MM.1S (cell line): Measurements from ENCODE around the gene SLC25A11.

Source experiments
- CTCF ChIP-seq: fragments of 300-600 bp; sonication (generic); IDR thresholded peaks from 2 replicates; pipeline ENCODE4 v1.5.1; 2016; ENCODE audit warnings: antibody characterized with exemption, low read length, mixed read lengths
- EZH2 ChIP-seq: fragments of 300-600 bp; sonication (generic); optimal IDR thresholded peaks from 2 replicates; pipeline ENCODE3; 2017; ENCODE audit warnings: low read depth, mild to moderate bottlenecking, antibody characterized with exemption, low read length, mixed read lengths

- TF ChIP-seq CTCF: no peak
- TF ChIP-seq EZH2: no peak
Measured at GRCh38 chr17:4932756-4933155, 7.1 kb downstream of the SLC25A11 start.
